SK-N-SH treated with all-trans-retinoic acid at 6 μM for 48 hours (cell line): ENCODE data around the gene BNIP2.

Experiments
- ATAC-seq: fragments of 200-7000 bp; cut with Tn5 transposase; 3 replicates; pipeline ENCODE4 v1.9.1; 2020; ENCODE audit warnings: mild to moderate bottlenecking, moderate library complexity
- ARNTL ChIP-seq: fragments of 450-650 bp; formaldehyde crosslinking; IDR thresholded peaks from 2 replicates; pipeline ENCODE4 v1.5.0; 2020; ENCODE audit warnings: low read depth, mild to moderate bottlenecking, moderate library complexity, borderline replicate concordance
- CSDC2 ChIP-seq: fragments of 250-450 bp; sonication (Bioruptor Pico); IDR thresholded peaks from 2 replicates; pipeline ENCODE4 v1.5.0; 2020; ENCODE audit warnings: mild to moderate bottlenecking, moderate library complexity
- CSRNP3 ChIP-seq: fragments of 250-450 bp; sonication (Bioruptor Pico); IDR thresholded peaks from 2 replicates; pipeline ENCODE4 v1.5.1; 2021; ENCODE audit warnings: mild to moderate bottlenecking, moderate library complexity
- ESRRG ChIP-seq: fragments of 250-450 bp; sonication (Bioruptor Pico); IDR thresholded peaks from 2 replicates; pipeline ENCODE4 v1.6.1; 2021; ENCODE audit warnings: mild to moderate bottlenecking
- GLIS3 ChIP-seq: fragments of 250-450 bp; sonication (Bioruptor Pico); IDR thresholded peaks from 2 replicates; pipeline ENCODE4 v1.5.0; 2020; ENCODE audit warnings: mild to moderate bottlenecking, moderate library complexity
- ISL1 ChIP-seq: fragments of 250-450 bp; sonication (Bioruptor Pico); IDR thresholded peaks from 2 replicates; pipeline ENCODE4 v2.1.2; 2022; ENCODE audit warnings: mild to moderate bottlenecking, moderate library complexity
- OSR1 ChIP-seq: fragments of 250-450 bp; sonication (Bioruptor Pico); IDR thresholded peaks from 2 replicates; pipeline ENCODE4 v1.8.0; 2022; ENCODE audit warnings: moderate library complexity, mild to moderate bottlenecking, inconsistent platforms
- PATZ1 ChIP-seq: fragments of 250-450 bp; sonication (Bioruptor Pico); IDR thresholded peaks from 2 replicates; pipeline ENCODE4 v1.8.0; 2020; ENCODE audit warnings: mild to moderate bottlenecking, moderate library complexity, borderline replicate concordance
- POU6F1 ChIP-seq: fragments of 250-450 bp; sonication (Bioruptor Pico); IDR thresholded peaks from 2 replicates; pipeline ENCODE4 v1.8.0; 2021; ENCODE audit warnings: low read depth, mild to moderate bottlenecking, moderate library complexity, borderline replicate concordance
- RARB ChIP-seq: fragments of 250-450 bp; sonication (Bioruptor Pico); IDR thresholded peaks from 2 replicates; pipeline ENCODE4 v1.8.0; 2021; ENCODE audit warnings: mild to moderate bottlenecking, moderate library complexity
- SNAI2 ChIP-seq: fragments of 250-450 bp; sonication (Bioruptor Pico); IDR thresholded peaks from 2 replicates; pipeline ENCODE4 v1.5.0; 2020; ENCODE audit warnings: mild to moderate bottlenecking, moderate library complexity
- TCF4 ChIP-seq: fragments of 250-450 bp; sonication (Bioruptor Pico); IDR thresholded peaks from 2 replicates; pipeline ENCODE4 v1.8.0; 2021; ENCODE audit warnings: mild to moderate bottlenecking, moderate library complexity, borderline replicate concordance
- TOX ChIP-seq: fragments of 250-450 bp; sonication (Bioruptor Pico); IDR thresholded peaks from 2 replicates; pipeline ENCODE4 v1.8.0; 2021; ENCODE audit warnings: mild to moderate bottlenecking, moderate library complexity, borderline replicate concordance
- ZC3H10 ChIP-seq: fragments of 250-450 bp; sonication (Bioruptor Pico); IDR thresholded peaks from 2 replicates; pipeline ENCODE4 v1.5.1; 2021; ENCODE audit warnings: mild to moderate bottlenecking, moderate library complexity
- ZFP3 ChIP-seq: fragments of 250-450 bp; sonication (Bioruptor Pico); IDR thresholded peaks from 2 replicates; pipeline ENCODE4 v1.5.0; 2020; ENCODE audit warnings: mild to moderate bottlenecking, moderate library complexity
- ZFP30 ChIP-seq: fragments of 450-650 bp; formaldehyde crosslinking; IDR thresholded peaks from 2 replicates; pipeline ENCODE4 v1.5.0; 2022; ENCODE audit warnings: mild to moderate bottlenecking, moderate library complexity
- ZNF565 ChIP-seq: fragments of 450-650 bp; formaldehyde crosslinking; conservative IDR thresholded peaks from 2 replicates; pipeline ENCODE4 v1.5.0; 2020; ENCODE audit warnings: low read depth, mild to moderate bottlenecking, moderate library complexity
- ZNF8 ChIP-seq: fragments of 450-650 bp; formaldehyde crosslinking; IDR thresholded peaks from 2 replicates; pipeline ENCODE4 v1.5.0; 2020; ENCODE audit warnings: mild to moderate bottlenecking, moderate library complexity
- TF ChIP-seq, protein P1 (sequence below): fragments of 250-450 bp; sonication (Bioruptor Pico); IDR thresholded peaks from 2 replicates; pipeline ENCODE4 v1.5.1; 2020; ENCODE audit warnings: low read depth, mild to moderate bottlenecking, moderate library complexity
- TF ChIP-seq, protein P2 (sequence below): fragments of 250-450 bp; sonication (Bioruptor Pico); IDR thresholded peaks from 2 replicates; pipeline ENCODE4 v1.5.0; 2020; ENCODE audit warnings: mild to moderate bottlenecking, moderate library complexity

Gene BNIP2

GRCh38 chr15:59618406-59618805 lies 70.7 kb downstream of the BNIP2 start:
- TF ChIP-seq RARB, result no peak
- no peak for TF ChIP-seq GLIS3
- no peak for TF ChIP-seq ARNTL (CRISPR knock-in tag)
- TF ChIP-seq OSR1 (CRISPR knock-in tag), result no peak
- TF ChIP-seq CSRNP3 (CRISPR knock-in tag), result no peak
- TF ChIP-seq TCF4 (CRISPR knock-in tag), result no peak
- no peak for TF ChIP-seq SNAI2 (CRISPR knock-in tag)
- no peak for TF ChIP-seq ESRRG (CRISPR knock-in tag)
- TF ChIP-seq ISL1 (CRISPR knock-in tag), result no peak
- TF ChIP-seq ZNF8, result no peak
- no peak for TF ChIP-seq ZC3H10 (CRISPR knock-in tag)
- TF ChIP-seq, protein P1, sequence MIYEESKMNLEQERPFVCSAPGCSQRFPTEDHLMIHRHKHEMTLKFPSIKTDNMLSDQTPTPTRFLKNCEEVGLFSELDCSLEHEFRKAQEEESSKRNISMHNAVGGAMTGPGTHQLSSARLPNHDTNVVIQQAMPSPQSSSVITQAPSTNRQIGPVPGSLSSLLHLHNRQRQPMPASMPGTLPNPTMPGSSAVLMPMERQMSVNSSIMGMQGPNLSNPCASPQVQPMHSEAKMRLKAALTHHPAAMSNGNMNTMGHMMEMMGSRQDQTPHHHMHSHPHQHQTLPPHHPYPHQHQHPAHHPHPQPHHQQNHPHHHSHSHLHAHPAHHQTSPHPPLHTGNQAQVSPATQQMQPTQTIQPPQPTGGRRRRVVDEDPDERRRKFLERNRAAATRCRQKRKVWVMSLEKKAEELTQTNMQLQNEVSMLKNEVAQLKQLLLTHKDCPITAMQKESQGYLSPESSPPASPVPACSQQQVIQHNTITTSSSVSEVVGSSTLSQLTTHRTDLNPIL, result no peak
- TF ChIP-seq ZFP3, result no peak
- TF ChIP-seq ZNF565 (CRISPR knock-in tag), result no peak
- TF ChIP-seq TOX, result no peak
- TF ChIP-seq, protein P2, sequence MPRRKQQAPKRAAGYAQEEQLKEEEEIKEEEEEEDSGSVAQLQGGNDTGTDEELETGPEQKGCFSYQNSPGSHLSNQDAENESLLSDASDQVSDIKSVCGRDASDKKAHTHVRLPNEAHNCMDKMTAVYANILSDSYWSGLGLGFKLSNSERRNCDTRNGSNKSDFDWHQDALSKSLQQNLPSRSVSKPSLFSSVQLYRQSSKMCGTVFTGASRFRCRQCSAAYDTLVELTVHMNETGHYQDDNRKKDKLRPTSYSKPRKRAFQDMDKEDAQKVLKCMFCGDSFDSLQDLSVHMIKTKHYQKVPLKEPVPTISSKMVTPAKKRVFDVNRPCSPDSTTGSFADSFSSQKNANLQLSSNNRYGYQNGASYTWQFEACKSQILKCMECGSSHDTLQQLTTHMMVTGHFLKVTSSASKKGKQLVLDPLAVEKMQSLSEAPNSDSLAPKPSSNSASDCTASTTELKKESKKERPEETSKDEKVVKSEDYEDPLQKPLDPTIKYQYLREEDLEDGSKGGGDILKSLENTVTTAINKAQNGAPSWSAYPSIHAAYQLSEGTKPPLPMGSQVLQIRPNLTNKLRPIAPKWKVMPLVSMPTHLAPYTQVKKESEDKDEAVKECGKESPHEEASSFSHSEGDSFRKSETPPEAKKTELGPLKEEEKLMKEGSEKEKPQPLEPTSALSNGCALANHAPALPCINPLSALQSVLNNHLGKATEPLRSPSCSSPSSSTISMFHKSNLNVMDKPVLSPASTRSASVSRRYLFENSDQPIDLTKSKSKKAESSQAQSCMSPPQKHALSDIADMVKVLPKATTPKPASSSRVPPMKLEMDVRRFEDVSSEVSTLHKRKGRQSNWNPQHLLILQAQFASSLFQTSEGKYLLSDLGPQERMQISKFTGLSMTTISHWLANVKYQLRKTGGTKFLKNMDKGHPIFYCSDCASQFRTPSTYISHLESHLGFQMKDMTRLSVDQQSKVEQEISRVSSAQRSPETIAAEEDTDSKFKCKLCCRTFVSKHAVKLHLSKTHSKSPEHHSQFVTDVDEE (CRISPR knock-in tag), result no peak
- no peak for TF ChIP-seq CSDC2 (CRISPR knock-in tag)
- TF ChIP-seq ZFP30, result no peak
- no peak for ATAC-seq

DNA sequence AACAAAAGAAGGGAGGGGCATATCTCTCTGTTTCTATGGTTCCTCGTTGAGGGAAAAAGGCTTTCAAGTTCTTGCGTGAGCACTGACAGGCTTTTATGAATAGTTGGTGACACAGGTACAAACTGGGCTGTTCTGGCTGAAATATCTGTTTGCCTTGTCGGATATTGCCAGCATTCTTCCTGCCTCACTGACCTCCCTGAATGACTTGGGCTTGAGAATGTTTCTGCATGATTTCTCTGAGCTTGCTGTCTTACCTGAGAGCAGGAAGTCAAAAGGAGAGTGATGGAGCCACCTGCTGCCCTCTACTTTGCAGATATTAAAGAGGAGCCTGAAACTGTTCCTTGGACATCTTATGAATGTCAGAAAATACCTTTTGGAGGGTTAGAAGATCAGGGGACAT lies 72.7 kb downstream of the BNIP2 start:
- TF ChIP-seq CSRNP3 (CRISPR knock-in tag) (no peak), OSR1 (CRISPR knock-in tag) (no peak), RARB (no peak), TCF4 (CRISPR knock-in tag) (no peak), ARNTL (CRISPR knock-in tag) (no peak)

GRCh38 chr15:59615661-59616060 lies 73.5 kb downstream of the BNIP2 start:
- TF ChIP-seq TOX, result no peak
- no peak for TF ChIP-seq POU6F1 (CRISPR knock-in tag)
- no peak for TF ChIP-seq ARNTL (CRISPR knock-in tag)
- TF ChIP-seq, protein P1, result no peak
- no peak for TF ChIP-seq SNAI2 (CRISPR knock-in tag)
- no peak for TF ChIP-seq CSDC2 (CRISPR knock-in tag)
- no peak for TF ChIP-seq ZFP3
- TF ChIP-seq OSR1 (CRISPR knock-in tag), result no peak
- TF ChIP-seq ZFP30, result no peak
- TF ChIP-seq TCF4 (CRISPR knock-in tag), result no peak
- no peak for TF ChIP-seq PATZ1 (CRISPR knock-in tag)
- TF ChIP-seq ESRRG (CRISPR knock-in tag), result no peak
- no peak for ATAC-seq

More for the DNA sequence above, 72.7 kb downstream of the BNIP2 start:
- no peak for ATAC-seq
